HUES6 (cell line): ENCODE measurements around the gene SMARCAL1.

Experiments used
- H3K27ac ChIP-seq: 2 replicates; pipeline ENCODE4 v1.7.0; 2013; ENCODE audit warnings: low read depth, mild to moderate bottlenecking, low read length, inconsistent platforms
- H3K27me3 ChIP-seq: 2 replicates; pipeline ENCODE4 v1.6.1; 2013; ENCODE audit warnings: low read length; ENCODE audit not compliant: control insufficient read depth, insufficient read depth
- H3K36me3 ChIP-seq: 2 replicates; pipeline ENCODE4 v1.6.1; 2013; ENCODE audit warnings: low read length; ENCODE audit not compliant: control insufficient read depth, insufficient read depth
- H3K4me1 ChIP-seq: 2 replicates; pipeline ENCODE4 v1.6.1; 2013; ENCODE audit warnings: low read length; ENCODE audit not compliant: control insufficient read depth, insufficient read depth
- H3K4me3 ChIP-seq: 2 replicates; pipeline ENCODE4 v1.5.1; 2013; ENCODE audit warnings: low read depth, low read length
- H3K9ac ChIP-seq: one replicate; pipeline ENCODE4 v1.6.1; 2013; ENCODE audit warnings: mild to moderate bottlenecking, low read length
- H3K9me3 ChIP-seq: 2 replicates; pipeline ENCODE4 v1.6.1; 2013; ENCODE audit warnings: low read depth, low read length; ENCODE audit not compliant: control insufficient read depth, insufficient read depth

Gene SMARCAL1

DNA sequence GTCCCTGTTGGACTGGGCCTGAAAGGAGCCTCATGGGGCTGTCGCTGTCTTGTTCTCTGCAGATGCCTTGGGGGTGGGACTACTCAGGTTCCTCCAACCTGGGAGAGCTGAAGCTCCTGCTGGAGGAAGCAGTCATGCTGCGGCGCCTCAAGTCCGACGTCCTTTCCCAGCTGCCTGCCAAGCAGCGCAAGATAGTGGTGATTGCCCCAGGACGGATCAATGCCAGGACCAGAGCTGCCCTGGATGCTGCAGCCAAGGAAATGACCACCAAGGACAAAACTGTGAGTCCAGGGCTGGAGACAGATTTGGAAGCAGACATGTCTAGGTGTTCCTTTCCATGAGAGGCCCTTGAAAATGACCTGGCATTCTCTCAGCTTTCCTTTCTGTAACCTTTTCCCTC, 38.5 kb downstream of the SMARCAL1 start:
- H3K9me3 ChIP-seq, result peaks cover 35% of the 10 kb centered on the region
- no peak overlapping the region for H3K4me3 ChIP-seq
- no peak overlapping the region for H3K9ac ChIP-seq
- no peak overlapping the region for H3K27ac ChIP-seq
- peaks cover 91% of the 10 kb centered on the region for H3K36me3 ChIP-seq
- no peaks in the 10 kb centered on the region for H3K4me1 ChIP-seq
- H3K27me3 ChIP-seq, result no peaks in the 10 kb centered on the region

GRCh38 chr2:216453955-216454614, 41.8 kb downstream of the SMARCAL1 start:
- H3K4me3 ChIP-seq, result no peak overlapping the region; the same call in 1 of the 2 replicates
- H3K9me3 ChIP-seq, result peaks cover 19% of the 10 kb centered on the region
- no peaks in the 10 kb centered on the region for H3K4me1 ChIP-seq
- no peaks in the 10 kb centered on the region for H3K27me3 ChIP-seq
- no peak overlapping the region for H3K9ac ChIP-seq
- no peak overlapping the region for H3K27ac ChIP-seq
- peaks cover 61% of the 10 kb centered on the region for H3K36me3 ChIP-seq

- H3K27ac ChIP-seq, result no peak overlapping the region
- no peak overlapping the region for H3K4me3 ChIP-seq
- H3K9ac ChIP-seq, result no peak overlapping the region
- H3K36me3 ChIP-seq, result peaks cover 12% of the 10 kb centered on the region; the same call in 1 of the 2 replicates
- H3K9me3 ChIP-seq, result no peaks in the 10 kb centered on the region
- H3K27me3 ChIP-seq, result no peaks in the 10 kb centered on the region
- no peaks in the 10 kb centered on the region for H3K4me1 ChIP-seq
Measured at GRCh38 chr2:216463148-216463547, 50.9 kb downstream of the SMARCAL1 start.

- H3K36me3 ChIP-seq, result peaks cover 17% of the 10 kb centered on the region; the same call in 1 of the 2 replicates
- no peak overlapping the region for H3K9ac ChIP-seq
- H3K4me3 ChIP-seq, result no peak overlapping the region
- H3K9me3 ChIP-seq, result no peaks in the 10 kb centered on the region
- no peaks in the 10 kb centered on the region for H3K27me3 ChIP-seq
- no peaks in the 10 kb centered on the region for H3K4me1 ChIP-seq
- no peak overlapping the region for H3K27ac ChIP-seq
Measured at GRCh38 chr2:216464104-216464720, 51.9 kb downstream of the SMARCAL1 start.

DNA sequence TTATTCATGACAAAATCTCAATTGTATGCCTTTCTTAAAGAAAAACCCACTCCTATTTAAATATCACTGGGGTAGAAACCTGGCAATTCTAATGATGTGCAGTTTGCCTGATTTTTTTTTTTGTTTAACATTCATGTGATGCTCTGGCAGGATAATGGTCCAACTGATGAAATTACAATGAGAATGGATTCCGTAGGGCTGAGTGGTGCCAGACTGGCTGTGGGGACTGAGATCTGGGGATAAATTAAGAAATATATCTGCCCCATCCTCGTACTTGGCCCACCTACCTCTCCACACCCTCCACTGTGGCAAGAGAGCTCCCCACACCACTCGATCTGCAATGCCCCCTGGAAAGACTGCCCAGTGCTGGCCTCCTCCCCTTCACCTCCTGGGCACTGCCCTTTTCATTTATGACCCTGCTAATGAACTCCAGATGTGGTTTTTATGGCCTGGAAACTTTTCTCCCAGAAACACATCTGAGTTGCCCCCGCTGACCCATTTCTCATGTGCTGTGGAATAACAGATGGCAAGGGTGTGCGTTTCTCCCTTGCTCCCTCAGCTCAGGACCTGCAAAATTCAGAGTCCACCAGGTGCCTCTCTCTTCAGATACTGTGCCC, 53.4 kb downstream of the SMARCAL1 start:
- peaks cover 22% of the 10 kb centered on the region for H3K36me3 ChIP-seq
- no peak overlapping the region for H3K9ac ChIP-seq
- H3K27me3 ChIP-seq, result no peaks in the 10 kb centered on the region
- no peak overlapping the region for H3K4me3 ChIP-seq
- H3K9me3 ChIP-seq, result no peaks in the 10 kb centered on the region
- no peak overlapping the region for H3K27ac ChIP-seq
- H3K4me1 ChIP-seq, result no peaks in the 10 kb centered on the region

GRCh38 chr2:216467845-216468244, 55.6 kb downstream of the SMARCAL1 start:
- peaks cover 22% of the 10 kb centered on the region for H3K36me3 ChIP-seq
- H3K4me3 ChIP-seq, result no peak overlapping the region
- H3K27me3 ChIP-seq, result no peaks in the 10 kb centered on the region
- H3K27ac ChIP-seq, result no peak overlapping the region
- no peak overlapping the region for H3K9ac ChIP-seq
- H3K9me3 ChIP-seq, result no peaks in the 10 kb centered on the region
- no peaks in the 10 kb centered on the region for H3K4me1 ChIP-seq

DNA sequence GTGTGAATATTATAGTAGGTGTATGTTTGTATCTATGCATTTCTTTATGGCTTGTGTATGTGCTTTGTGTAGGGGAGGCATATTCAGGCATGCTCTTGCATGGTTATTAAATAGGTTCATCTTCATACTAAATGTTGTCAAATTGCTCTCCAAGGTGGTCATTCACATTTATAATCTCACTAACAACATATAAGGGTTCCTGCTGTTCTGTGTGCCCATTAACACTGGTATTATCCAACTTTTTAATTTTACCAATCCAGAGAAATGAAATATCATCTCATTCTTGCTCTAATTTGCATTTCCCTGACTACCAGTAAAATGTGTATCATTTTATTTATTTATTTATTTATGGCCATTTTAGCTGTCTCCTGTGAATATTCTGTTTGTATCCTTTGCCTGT, 57.4 kb downstream of the SMARCAL1 start:
- Histone ChIP-seq H3K4me3 (no peak overlapping the region), H3K36me3 (peaks cover 17% of the 10 kb centered on the region), H3K27ac (no peak overlapping the region), H3K4me1 (no peaks in the 10 kb centered on the region), H3K9me3 (no peaks in the 10 kb centered on the region), H3K27me3 (no peaks in the 10 kb centered on the region), H3K9ac (no peak overlapping the region)

GRCh38 chr2:216473187-216473586, 60.9 kb downstream of the SMARCAL1 start:
- no peak overlapping the region for H3K9ac ChIP-seq
- no peak overlapping the region for H3K27ac ChIP-seq
- no peaks in the 10 kb centered on the region for H3K9me3 ChIP-seq
- peaks cover 7% of the 10 kb centered on the region for H3K4me1 ChIP-seq
- no peaks in the 10 kb centered on the region for H3K27me3 ChIP-seq
- no peak overlapping the region for H3K4me3 ChIP-seq
- peaks cover 21% of the 10 kb centered on the region for H3K36me3 ChIP-seq

DNA sequence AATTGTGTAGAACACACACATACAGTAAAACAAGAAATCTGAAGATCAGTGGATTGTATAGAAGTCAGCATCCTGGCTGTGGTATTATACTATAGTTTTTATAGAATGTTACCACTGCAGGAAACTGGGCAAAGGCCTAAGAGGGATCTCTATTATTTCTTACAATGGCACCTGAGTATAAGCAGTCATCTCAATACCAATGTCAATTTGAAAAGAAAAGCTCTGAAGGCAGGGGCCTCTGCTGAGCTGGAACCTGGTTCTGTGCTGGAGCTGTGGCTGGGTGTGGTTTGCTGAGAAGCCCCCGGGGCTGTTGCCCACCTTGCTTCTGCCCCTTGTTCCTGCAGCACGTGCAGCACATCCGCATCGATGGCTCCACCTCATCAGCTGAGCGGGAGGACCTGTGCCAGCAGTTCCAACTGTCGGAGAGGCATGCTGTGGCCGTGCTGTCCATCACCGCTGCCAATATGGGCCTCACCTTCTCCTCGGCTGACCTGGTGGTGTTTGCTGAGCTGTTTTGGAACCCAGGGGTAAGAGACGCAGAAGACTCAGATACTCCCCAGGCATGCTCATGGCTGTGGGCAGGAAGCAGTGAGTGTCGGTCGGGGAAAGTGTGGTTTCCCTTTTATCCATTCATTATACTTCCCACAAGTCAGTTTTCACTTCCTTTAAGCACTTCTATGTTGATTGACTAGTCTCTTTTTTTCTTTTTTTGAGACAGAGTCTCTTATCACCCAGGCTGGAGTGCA, 62.8 kb downstream of the SMARCAL1 start:
- H3K4me3 ChIP-seq, result no peak overlapping the region
- H3K27ac ChIP-seq, result no peak overlapping the region
- H3K36me3 ChIP-seq, result peaks cover 24% of the 10 kb centered on the region
- H3K4me1 ChIP-seq, result peaks cover 12% of the 10 kb centered on the region
- H3K9ac ChIP-seq, result no peak overlapping the region
- H3K27me3 ChIP-seq, result no peaks in the 10 kb centered on the region
- H3K9me3 ChIP-seq, result no peaks in the 10 kb centered on the region

DNA sequence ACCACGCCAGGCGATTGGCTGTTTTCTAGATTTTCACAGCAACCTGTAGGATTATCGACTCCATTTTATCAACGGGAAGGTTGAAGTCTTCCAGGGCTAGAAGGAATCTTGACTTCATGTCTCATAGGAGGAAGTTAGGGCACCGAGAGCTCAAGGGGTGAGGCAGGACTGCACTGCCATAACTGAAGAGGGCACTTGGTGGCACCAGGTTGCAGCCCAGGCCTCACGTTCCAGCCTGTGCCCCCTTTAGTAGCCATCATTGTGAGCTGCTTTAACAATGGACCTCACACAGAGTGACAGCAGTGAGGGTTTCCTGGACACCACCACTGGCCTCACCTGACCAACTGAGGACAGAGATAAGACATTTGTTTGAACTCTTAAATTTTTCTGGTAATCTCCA, 63.5 kb downstream of the SMARCAL1 start:
- H3K4me3 ChIP-seq, result no peak overlapping the region
- no peak overlapping the region for H3K27ac ChIP-seq
- H3K4me1 ChIP-seq, result peaks cover 12% of the 10 kb centered on the region
- no peaks in the 10 kb centered on the region for H3K9me3 ChIP-seq
- H3K9ac ChIP-seq, result no peak overlapping the region
- no peaks in the 10 kb centered on the region for H3K27me3 ChIP-seq
- H3K36me3 ChIP-seq, result peaks cover 29% of the 10 kb centered on the region
